ENCODE measurements around the gene KDR.

Gene KDR

GRCh38 chr4:55079451-55080173 lies 45.8 kb downstream of the KDR start:
- DNase-seq (ENCODE audit: low read depth in 2 of 2) = no peak

GRCh38 chr4:55078987-55079386 lies 46.4 kb downstream of the KDR start:
- peak; percentile 24 for DNase-seq (ENCODE audit: low read depth in 2 of 2)

GRCh38 chr4:55077577-55077976 lies 47.8 kb downstream of the KDR start:
- no peak for DNase-seq (ENCODE audit: low read depth in 2 of 2)

- no peak for DNase-seq (ENCODE audit: low read depth in 2 of 2)
Observed at GRCh38 chr4:55075823-55076716, 49.3 kb downstream of the KDR start.

GRCh38 chr4:55075376-55075775 lies 50.0 kb downstream of the KDR start:
- no peak for DNase-seq (ENCODE audit: low read depth in 2 of 2)

GRCh38 chr4:55074386-55074785 lies 51.0 kb downstream of the KDR start:
- peak in 1 of 2 experiments; percentile 6 for DNase-seq (ENCODE audit: low read depth in 2 of 2)

GRCh38 chr4:55071951-55072350 lies 53.4 kb downstream of the KDR start:
- no peak for DNase-seq (ENCODE audit: low read depth in 2 of 2)

GRCh38 chr4:55069248-55069647 lies 56.1 kb downstream of the KDR start:
- no peak for DNase-seq (ENCODE audit: low read depth in 2 of 2)

GRCh38 chr4:55068522-55068921 lies 56.9 kb downstream of the KDR start:
- DNase-seq (ENCODE audit: low read depth in 2 of 2) = no peak

GRCh38 chr4:55066018-55066417 lies 59.4 kb downstream of the KDR start:
- no peak for DNase-seq (ENCODE audit: low read depth in 2 of 2)

GRCh38 chr4:55055529-55055928 lies 69.9 kb downstream of the KDR start:
- DNase-seq (ENCODE audit: low read depth in 2 of 2) = no peak

GRCh38 chr4:55051532-55051931 lies 73.9 kb downstream of the KDR start:
- no peak for DNase-seq (ENCODE audit: low read depth in 2 of 2)

- DNase-seq (ENCODE audit: low read depth in 2 of 2) = no peak
Observed at GRCh38 chr4:55050418-55050950, 74.9 kb downstream of the KDR start.

- DNase-seq (ENCODE audit: low read depth in 2 of 2) = no peak
Observed at GRCh38 chr4:55038176-55038890, 87.1 kb downstream of the KDR start.

GRCh38 chr4:55037728-55038127 lies 87.7 kb downstream of the KDR start:
- no peak for DNase-seq (ENCODE audit: low read depth in 2 of 2)

- DNase-seq (ENCODE audit: low read depth in 2 of 2) = no peak
Observed at GRCh38 chr4:55036405-55036804, 89.0 kb downstream of the KDR start.

GRCh38 chr4:55035892-55036291 lies 89.5 kb downstream of the KDR start:
- no peak for DNase-seq (ENCODE audit: low read depth in 2 of 2)

- no peak for DNase-seq (ENCODE audit: low read depth in 2 of 2)
Observed at GRCh38 chr4:55033296-55033695, 92.1 kb downstream of the KDR start.

GRCh38 chr4:55032788-55033187 lies 92.6 kb downstream of the KDR start:
- DNase-seq (ENCODE audit: low read depth in 2 of 2) = no peak

GRCh38 chr4:55032179-55032578 lies 93.2 kb downstream of the KDR start:
- no peak for DNase-seq (ENCODE audit: low read depth in 2 of 2)

- no peak for DNase-seq (ENCODE audit: low read depth in 2 of 2)
Observed at GRCh38 chr4:55031158-55031557, 94.2 kb downstream of the KDR start.

- DNase-seq (ENCODE audit: low read depth in 2 of 2) = no peak
Observed at GRCh38 chr4:55030589-55030988, 94.8 kb downstream of the KDR start.

All from fibroblast of skin of left biceps (primary cell).